CD4-positive, alpha-beta T cell (primary cell): ENCODE data around the gene GRIA4. TPM values are rescaled to one million over a fixed set of nuclear protein-coding genes. Genes with fewer than 3 reads are reported as not detected.

ENCODE experiments used
- ATAC-seq: fragments of 200-7000 bp; cut with Tn5 transposase; one replicate; pipeline ENCODE4 v1.10.0; 2022; ENCODE audit warnings: mild to moderate bottlenecking; ENCODE audit not compliant: poor library complexity
- CTCF ChIA-PET: fragments of 350-600 bp; sonication (Branson Sonifier 250); formaldehyde crosslinking; loops from one replicate; lab custom pipeline; 2021; ENCODE audit warnings: antibody characterized with exemption, inconsistent platforms; lab: Charles Lee
- POLR2A ChIA-PET: fragments of 350-600 bp; sonication (Branson Sonifier 250); formaldehyde crosslinking; loops from one replicate; lab custom pipeline; 2021; ENCODE audit warnings: antibody characterized with exemption, inconsistent platforms; lab: Charles Lee
- DNase-seq, 14 experiments: peaks; one replicate each; pipeline ENCODE4 v3.0.0-alpha.2; 2013 to 2020; ENCODE audit warnings: mixed read lengths in 2 of 14
- H3K27ac ChIP-seq, 2 donors: one replicate each; pipeline versions ENCODE4 v1.5.1 to v1.7.0; 2013; ENCODE audit warnings: low read length in 2 of 2, low read depth in 1 of 2, mild to moderate bottlenecking in 1 of 2
- H3K27me3 ChIP-seq, 2 experiments: 1 replicate in 1 of 2; 2 replicates in 1 of 2; pipeline versions ENCODE4 v1.6.1 to v1.7.0; 2013; ENCODE audit warnings: low read length in 2 of 2, control low read depth in 1 of 2, mild to moderate bottlenecking in 1 of 2, moderate library complexity in 1 of 2; ENCODE audit not compliant: insufficient read depth in 2 of 2, control insufficient read depth in 1 of 2
- H3K36me3 ChIP-seq: one replicate; pipeline ENCODE4 v1.6.1; 2013; ENCODE audit warnings: low read length, control low read depth; ENCODE audit not compliant: insufficient read depth
- H3K4me1 ChIP-seq: one replicate; pipeline ENCODE4 v1.6.1; 2013; ENCODE audit warnings: low read length, control low read depth; ENCODE audit not compliant: insufficient read depth
- H3K4me3 ChIP-seq: one replicate; pipeline ENCODE4 v1.5.1; 2013; ENCODE audit warnings: mild to moderate bottlenecking, low read length, moderate library complexity
- H3K9me3 ChIP-seq, 2 experiments: 1 replicate in 1 of 2; 2 replicates in 1 of 2; pipeline versions ENCODE4 v1.6.1 to v1.7.0; 2013; ENCODE audit warnings: low read length in 2 of 2, mild to moderate bottlenecking in 2 of 2, control low read depth in 1 of 2, moderate library complexity in 1 of 2; ENCODE audit not compliant: control insufficient read depth in 1 of 2, insufficient read depth in 1 of 2
- H3K27ac Mint-ChIP-seq: one replicate; pipeline ENCODE4 v1.8.0; 2020; ENCODE audit warnings: mixed read lengths
- H3K27me3 Mint-ChIP-seq: one replicate; pipeline ENCODE4 v1.8.0; 2021; ENCODE audit warnings: mixed read lengths
- H3K36me3 Mint-ChIP-seq: one replicate; pipeline ENCODE4 v1.8.0; 2021; ENCODE audit warnings: low read depth, mixed read lengths
- H3K4me1 Mint-ChIP-seq: one replicate; pipeline ENCODE4 v1.8.0; 2021; ENCODE audit warnings: low read depth, mixed read lengths
- H3K4me3 Mint-ChIP-seq: one replicate; pipeline ENCODE4 v1.8.0; 2020; ENCODE audit warnings: mild to moderate bottlenecking, mixed read lengths
- H3K9me3 Mint-ChIP-seq: one replicate; pipeline ENCODE4 v1.8.0; 2020; ENCODE audit warnings: mixed read lengths
- intact Hi-C, 2 experiments: fragments of 100-400 bp; cut with DNase I in 1 of 2; cut with micrococcal nuclease in 1 of 2; formaldehyde crosslinking; loops; one replicate each; pipeline versions ENCODE4 v1.15.1 to v1.9.0; 2023 to 2025; cut with DNase I, micrococcal nuclease
- total RNA-seq, 174 experiments: library from RNA in 2 of 174; stranded (reverse) in 2 of 174; gene quantifications; one replicate each; pipeline ENCODE4 v1.2.3 and lab custom pipeline; 2021 to 2026
- TF ChIP-seq, protein P1 (sequence below): fragments of 200-600 bp; IDR thresholded peaks from one replicate; pipeline ENCODE4 v1.8.0; 2022; ENCODE audit warnings: antibody characterized with exemption, mild to moderate bottlenecking

Gene GRIA4
- total RNA-seq, 2 experiments from 2014 or later = not detected

DNA sequence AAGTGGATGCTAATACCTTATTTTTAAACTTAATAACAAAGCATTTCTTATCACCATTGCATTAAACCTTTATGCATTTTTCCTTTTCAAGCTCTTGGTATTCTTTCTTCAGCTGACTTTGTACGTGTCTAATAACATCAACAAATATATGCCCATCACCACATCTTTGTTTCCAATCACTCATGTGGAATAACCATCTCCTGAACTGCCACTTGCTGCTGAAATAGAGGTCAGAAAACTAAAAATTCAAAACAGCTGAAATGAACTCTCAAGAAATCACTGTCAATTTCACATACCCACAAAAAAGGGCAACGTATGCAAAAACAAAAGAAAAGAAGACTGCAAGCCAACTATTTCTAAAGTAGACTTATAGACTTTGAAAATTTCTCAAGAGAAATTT is 404.7 kb downstream of the GRIA4 start:
- Histone ChIP-seq H3K27me3 (no peaks in the 10 kb centered on the region), H3K27ac (no peak overlapping the region), H3K9me3 (no peaks in the 10 kb centered on the region), H3K4me3 (no peak overlapping the region), H3K4me1 (peaks cover 3% of the 10 kb centered on the region), H3K36me3 (peaks cover 22% of the 10 kb centered on the region)
- H3K9me3 Mint-ChIP-seq = peaks cover 3% of the 10 kb centered on the region
- intact Hi-C loops = no loop called here
- TF ChIP-seq, protein P1, sequence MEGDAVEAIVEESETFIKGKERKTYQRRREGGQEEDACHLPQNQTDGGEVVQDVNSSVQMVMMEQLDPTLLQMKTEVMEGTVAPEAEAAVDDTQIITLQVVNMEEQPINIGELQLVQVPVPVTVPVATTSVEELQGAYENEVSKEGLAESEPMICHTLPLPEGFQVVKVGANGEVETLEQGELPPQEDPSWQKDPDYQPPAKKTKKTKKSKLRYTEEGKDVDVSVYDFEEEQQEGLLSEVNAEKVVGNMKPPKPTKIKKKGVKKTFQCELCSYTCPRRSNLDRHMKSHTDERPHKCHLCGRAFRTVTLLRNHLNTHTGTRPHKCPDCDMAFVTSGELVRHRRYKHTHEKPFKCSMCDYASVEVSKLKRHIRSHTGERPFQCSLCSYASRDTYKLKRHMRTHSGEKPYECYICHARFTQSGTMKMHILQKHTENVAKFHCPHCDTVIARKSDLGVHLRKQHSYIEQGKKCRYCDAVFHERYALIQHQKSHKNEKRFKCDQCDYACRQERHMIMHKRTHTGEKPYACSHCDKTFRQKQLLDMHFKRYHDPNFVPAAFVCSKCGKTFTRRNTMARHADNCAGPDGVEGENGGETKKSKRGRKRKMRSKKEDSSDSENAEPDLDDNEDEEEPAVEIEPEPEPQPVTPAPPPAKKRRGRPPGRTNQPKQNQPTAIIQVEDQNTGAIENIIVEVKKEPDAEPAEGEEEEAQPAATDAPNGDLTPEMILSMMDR = no peak
- CTCF ChIA-PET = interaction anchor here (1.2 kb wide), 1 partner anchor 63 kb away, joined by 3 read pairs; the partner anchor contains the start of genes AASDHPPT and KBTBD3
- POLR2A ChIA-PET = no interaction called here
- no peak for DNase-seq
- H3K36me3 Mint-ChIP-seq = peaks cover 56% of the 10 kb centered on the region
- H3K27ac Mint-ChIP-seq = no peak overlapping the region
- H3K4me1 Mint-ChIP-seq = peaks cover 46% of the 10 kb centered on the region
- no peak overlapping the region for H3K4me3 Mint-ChIP-seq
- H3K27me3 Mint-ChIP-seq = no peaks in the 10 kb centered on the region
- ATAC-seq = no peak

DNA sequence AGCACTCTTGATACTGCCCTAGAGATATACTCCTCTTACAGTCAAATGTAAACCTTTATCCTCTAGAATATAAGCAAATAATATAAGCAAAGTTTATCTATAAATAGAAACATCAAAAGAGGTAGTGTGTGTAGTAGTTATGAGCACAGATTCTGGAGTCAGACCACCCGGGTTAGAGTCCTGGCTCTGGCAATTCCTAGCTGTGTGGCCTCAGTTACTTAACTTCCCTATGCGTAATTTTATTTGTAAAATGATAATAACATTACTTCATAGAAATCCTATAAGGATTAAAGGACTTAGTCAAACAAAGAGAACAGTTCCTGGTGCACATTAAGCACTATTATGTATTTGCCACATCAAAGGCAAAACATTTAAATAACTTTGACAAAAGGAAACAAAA is 405.2 kb downstream of the GRIA4 start:
- H3K27me3 ChIP-seq = no peaks in the 10 kb centered on the region
- TF ChIP-seq, protein P1 = no peak
- no peak overlapping the region for H3K27ac ChIP-seq
- Mint-ChIP-seq H3K36me3 (peaks cover 55% of the 10 kb centered on the region), H3K4me3 (no peak overlapping the region), H3K4me1 (peaks cover 46% of the 10 kb centered on the region), H3K9me3 (peaks cover 3% of the 10 kb centered on the region), H3K27me3 (no peaks in the 10 kb centered on the region), H3K27ac (no peak overlapping the region)
- ChIA-PET CTCF (interaction anchor here (1.2 kb wide), 1 partner anchor 62 kb away, joined by 3 read pairs; the partner anchor contains the start of genes AASDHPPT and KBTBD3), POLR2A (no interaction called here)
- H3K4me3 ChIP-seq = no peak overlapping the region
- peaks cover 18% of the 10 kb centered on the region for H3K36me3 ChIP-seq
- DNase-seq = no peak
- peaks cover 3% of the 10 kb centered on the region for H3K4me1 ChIP-seq
- intact Hi-C loops = no loop called here
- no peaks in the 10 kb centered on the region for H3K9me3 ChIP-seq
- no peak for ATAC-seq

DNA sequence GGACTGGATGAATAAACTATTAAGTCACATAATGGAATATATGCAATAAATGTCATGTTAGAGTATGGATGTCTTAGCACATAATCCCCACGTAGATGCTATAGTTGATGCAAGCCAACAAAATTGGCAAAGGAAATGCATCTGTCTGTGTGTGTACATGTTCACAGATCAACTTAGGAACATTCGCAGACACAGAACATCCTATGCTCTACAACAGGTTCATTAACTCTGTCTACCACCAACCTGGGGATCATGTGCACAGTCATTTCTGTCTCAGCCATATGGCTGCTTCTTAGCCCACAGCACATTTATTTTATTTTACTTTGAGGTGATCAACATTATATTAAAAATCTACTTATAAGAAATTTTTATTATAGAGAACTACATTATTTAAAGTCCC is 407.2 kb downstream of the GRIA4 start:
- H3K9me3 ChIP-seq = no peaks in the 10 kb centered on the region
- intact Hi-C loops = no loop called here
- DNase-seq (no peak), ATAC-seq (no peak)
- no peak overlapping the region for H3K4me3 ChIP-seq
- no peaks in the 10 kb centered on the region for H3K27me3 ChIP-seq
- TF ChIP-seq, protein P1 = no peak
- H3K4me1 Mint-ChIP-seq = peaks cover 58% of the 10 kb centered on the region
- H3K27me3 Mint-ChIP-seq = no peaks in the 10 kb centered on the region
- H3K4me1 ChIP-seq = peaks cover 6% of the 10 kb centered on the region
- H3K36me3 Mint-ChIP-seq = peaks cover 41% of the 10 kb centered on the region
- ChIA-PET CTCF (no interaction called here), POLR2A (no interaction called here)
- H3K9me3 Mint-ChIP-seq = no peaks in the 10 kb centered on the region
- H3K4me3 Mint-ChIP-seq = no peak overlapping the region
- no peak overlapping the region for H3K27ac ChIP-seq
- H3K36me3 ChIP-seq = peaks cover 4% of the 10 kb centered on the region
- no peak overlapping the region for H3K27ac Mint-ChIP-seq
